HG03139 (cell line): ENCODE measurements around the gene GLP2R.

Experiments used
- ATAC-seq: cut with Tn5 transposase; IDR thresholded peaks from one replicate; pipeline ENCODE4 v1.9.1; 2021; ENCODE audit not compliant: unreplicated experiment

Gene GLP2R

DNA sequence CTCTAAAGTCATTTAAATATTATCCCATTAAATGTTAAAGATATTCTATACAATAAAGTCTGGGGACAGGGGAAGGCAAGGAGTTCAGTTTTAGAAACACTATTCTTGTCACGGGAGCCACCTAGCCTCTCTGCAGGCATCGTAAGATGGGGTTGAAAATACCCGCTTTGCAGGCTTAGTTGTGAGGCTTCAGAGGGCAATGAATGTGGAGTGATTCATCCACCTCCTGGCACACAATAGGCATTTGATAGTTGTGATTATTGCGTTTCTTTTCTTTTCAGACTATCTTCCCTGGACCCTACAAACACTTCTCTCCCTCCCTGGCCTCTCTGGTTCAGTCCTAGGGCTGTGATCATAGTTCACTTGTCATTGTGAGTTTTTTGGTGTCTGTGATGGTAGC, 19.6 kb downstream of the GLP2R start:
- no peak for ATAC-seq

DNA sequence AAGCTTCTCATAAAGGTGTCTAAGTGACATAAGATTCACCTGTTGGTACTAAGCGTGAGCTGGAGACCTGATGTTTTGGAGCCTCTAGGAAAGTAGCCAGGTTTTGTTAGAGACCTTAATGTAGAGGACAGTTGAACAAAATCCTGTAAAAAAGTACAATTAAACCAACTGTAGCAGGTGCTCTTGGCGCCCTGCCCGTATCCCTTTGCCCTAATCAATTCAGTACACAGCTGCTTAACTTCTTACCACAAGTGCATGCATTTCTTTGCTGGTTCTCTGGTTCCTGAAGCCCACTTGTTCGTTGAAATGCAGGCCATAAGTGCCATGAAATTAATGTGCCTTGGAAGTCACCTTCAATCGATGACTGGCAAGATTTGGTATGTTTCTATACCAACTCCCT, 24.4 kb downstream of the GLP2R start:
- no peak for ATAC-seq

DNA sequence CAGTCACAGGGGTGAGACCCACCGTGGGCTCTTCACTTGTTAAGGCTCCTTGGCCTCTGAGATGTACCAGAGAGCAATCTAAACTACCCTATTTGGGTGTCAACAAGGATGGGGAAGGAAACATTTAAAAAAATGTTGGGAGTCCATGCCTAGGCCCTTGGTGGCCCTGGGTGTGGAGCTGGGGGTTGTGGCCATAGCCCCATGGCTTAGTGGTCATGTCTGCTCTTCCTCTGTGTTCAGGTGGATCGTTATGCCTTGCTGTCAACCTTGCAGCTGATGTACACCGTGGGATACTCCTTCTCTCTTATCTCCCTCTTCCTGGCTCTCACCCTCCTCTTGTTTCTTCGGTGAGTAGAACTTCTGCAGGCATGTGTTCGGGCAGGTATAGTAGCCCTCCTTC, 28.5 kb downstream of the GLP2R start:
- ATAC-seq, result no peak

DNA sequence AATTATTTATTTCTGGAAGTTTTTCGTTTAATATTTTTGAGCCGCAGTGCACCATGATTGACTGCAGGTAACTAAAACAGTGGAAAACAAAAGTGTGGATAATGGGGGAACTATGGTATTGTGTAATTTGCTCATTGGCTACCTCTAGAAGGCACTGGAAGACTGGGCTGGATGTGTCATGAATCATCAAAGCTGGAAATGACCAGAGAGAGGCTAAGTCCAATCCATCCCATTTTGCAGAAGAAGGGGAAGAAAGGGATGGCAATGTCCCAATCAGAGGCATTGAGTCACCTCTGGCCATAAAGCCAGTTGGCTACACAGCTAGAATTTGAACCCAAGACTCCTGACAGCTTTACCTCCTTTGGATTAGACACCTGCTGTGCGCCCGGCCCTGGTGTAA, 29.3 kb downstream of the GLP2R start:
- ATAC-seq, result no peak

DNA sequence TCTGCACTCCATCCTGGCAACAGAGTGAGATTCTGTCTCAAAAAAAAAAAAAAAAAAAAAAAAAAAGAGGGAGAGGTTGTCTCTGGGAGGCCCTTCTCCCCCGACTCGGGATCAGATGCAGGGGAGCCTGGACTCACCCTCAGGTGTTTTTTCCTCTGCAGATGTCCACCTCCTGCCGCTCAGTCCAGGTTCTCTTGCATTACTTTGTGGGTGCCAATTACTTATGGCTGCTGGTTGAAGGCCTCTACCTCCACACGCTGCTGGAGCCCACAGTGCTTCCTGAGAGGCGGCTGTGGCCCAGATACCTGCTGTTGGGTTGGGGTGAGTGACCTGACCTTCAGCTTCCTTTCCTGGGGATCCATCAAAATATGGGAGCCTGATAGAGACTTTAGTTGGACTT, 34.1 kb downstream of the GLP2R start:
- ATAC-seq, result no peak

DNA sequence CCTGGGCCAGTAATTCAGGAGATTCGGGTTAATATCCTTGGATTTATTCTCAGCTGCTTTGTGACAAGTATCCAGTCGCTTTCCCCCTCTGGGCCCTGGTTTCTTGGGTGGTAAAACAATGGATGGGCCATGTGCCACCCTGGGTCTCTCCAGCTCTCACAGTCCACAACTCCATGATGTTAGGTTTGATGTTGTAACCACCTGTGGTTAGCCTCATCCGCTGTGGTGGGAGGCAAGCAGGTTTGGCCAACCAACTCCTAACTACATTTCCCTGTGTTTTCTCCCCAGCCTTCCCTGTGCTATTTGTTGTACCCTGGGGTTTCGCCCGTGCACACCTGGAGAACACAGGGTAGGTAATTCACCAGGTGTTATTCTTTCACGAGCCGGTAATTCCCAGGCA, 35.1 kb downstream of the GLP2R start:
- no peak for ATAC-seq

DNA sequence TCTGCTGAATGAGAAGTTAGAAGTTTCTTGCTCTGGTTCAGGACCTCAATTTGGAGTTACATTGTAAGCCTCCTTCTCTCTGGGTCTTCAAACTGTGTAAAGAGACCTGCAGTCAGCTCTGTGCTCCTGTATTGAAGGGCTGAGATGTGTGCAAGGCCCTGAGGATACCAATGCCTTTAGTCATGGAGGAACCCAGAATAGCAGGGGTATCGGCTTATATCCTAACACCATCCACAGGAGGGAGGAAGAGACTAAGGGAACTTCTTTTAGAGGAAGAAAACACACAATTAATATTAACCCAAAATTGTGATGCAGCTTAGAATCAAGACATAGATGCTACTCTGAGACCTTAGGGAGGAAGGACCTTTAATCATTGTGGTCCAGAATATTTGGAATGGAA, 36.5 kb downstream of the GLP2R start:
- no peak for ATAC-seq

DNA sequence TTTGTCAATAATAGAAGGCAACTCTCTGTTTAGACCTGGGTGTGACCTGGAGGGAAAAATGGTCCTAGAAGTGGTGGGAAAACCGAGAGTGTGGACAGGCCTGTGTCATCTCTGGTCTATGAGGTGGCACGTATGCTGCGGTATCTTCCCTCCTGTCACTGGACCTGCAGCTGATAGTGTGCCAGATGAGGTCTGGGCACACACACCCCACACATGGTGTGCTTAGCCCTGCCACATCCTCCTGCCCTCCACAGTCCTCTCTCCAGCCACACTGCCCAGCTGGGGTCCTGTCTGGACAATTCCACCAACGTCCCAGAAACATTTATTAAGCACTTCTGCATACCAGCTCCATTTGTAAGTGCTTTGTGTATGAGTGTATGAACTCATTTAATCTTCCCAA, 37.2 kb downstream of the GLP2R start:
- ATAC-seq, result no peak

DNA sequence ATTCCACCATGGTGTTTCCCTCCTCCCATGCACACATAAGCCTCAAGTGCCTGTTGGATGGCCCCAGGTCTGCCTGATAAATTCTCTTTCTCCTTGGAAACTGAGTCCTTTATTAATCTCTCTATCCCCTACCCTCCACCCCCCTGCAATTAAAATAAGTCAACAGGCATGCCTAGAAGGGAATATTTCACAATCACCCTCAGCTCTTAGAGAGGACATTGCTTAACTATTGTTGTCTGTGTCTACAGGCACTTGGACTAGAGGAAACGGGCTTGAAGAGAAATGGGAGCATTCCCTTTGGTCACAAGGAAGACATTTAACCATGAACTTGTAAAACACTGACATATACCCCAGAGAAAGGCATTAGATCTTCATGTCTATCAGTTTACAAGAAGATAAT, 39.9 kb downstream of the GLP2R start:
- ATAC-seq, result no peak

DNA sequence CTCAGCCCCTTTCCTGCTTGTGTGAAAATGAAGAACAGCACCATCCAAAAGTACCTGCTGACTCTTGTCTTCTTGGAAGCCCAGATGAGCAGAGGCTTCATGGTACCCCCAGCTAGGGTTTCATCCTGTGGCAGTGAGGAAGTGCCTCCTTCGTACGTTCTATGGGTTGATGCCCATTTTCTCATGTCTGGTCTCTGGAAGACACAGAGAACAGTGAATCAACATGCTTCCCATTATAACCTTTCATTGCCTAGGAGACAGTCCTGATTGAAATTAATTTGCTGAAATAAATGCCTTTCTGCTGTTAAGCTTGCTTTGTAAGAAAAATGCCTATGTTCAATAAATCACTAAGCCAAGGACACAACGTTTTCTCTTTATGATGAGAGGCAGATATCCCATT, 42.8 kb downstream of the GLP2R start:
- no peak for ATAC-seq

DNA sequence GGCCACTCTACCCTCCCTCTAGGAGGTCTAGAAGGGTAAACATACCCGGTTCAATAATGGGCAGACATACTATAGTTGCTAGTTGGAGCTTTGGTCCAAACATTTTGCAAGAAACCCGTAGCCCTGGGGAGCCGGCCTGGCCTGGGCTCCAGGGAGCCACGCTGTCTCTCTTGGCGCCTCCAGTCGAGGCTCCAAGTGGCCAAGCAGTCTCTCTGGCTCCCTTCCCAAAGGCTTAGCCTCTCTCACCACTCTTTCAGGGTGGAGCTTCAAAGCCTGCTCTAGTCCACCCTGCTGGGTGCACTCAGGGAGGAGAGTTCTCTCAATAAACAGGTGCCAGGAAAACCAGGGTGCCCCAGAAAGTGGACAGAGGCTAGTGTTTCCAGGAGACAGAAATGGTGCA, 47.1 kb downstream of the GLP2R start:
- ATAC-seq, result no peak

DNA sequence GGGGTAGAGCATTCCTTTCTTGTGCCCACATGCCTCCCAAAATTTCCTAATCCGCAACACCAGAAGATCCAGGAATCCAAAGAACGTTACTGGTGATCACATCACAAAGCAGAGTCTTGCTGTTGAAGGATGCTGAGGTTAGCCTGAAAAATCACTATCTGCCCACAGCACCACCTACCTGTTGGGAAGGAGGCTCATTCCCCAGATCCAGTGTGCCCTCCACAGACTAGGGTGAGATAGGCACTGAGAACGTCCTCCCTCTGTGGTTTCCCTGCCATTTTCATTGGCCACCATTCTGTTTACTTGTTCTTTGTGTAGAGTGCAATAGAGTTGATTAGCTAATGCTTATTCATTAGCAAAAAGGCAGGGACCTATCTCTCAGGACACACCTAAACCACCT, 49.0 kb downstream of the GLP2R start:
- no peak for ATAC-seq

DNA sequence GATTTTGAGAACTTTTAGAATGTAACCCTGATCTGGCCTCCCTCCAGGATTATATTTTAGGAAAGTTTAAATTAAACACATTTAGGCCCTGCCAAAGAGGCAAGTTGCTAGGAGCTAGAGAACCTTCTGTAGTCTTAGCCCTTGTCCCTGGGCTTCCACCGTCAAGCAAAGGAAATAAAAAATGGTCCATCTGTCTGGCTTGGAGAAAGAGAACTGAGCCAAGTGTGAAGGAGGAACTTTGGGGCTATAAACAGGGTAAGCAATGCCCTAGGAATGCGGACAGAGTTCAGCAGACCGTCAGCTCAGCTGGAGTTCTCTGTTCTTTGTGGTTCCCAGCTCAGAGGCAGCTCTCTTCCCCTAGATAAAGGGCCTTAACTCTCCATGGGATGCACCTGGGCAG, 49.7 kb downstream of the GLP2R start:
- no peak for ATAC-seq

DNA sequence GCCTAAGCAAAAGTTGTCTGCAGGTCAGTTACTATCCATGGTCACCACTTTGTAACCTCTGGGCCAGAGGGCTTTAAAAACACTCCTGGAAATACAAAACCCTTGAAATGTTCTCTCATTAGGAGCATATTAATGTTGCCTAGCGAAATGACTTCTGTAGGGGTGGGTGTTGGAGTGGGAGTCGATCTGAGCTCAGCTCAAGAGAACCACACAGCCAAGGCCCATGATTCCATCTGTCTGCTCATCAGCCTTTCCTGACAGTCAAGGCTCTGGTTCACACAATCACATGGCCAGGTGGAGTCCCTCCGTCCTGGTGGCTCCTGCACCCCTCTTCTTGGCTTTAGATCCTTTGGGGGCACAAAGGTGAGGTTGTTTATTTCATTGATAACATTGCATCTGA, 52.6 kb downstream of the GLP2R start:
- no peak for ATAC-seq

DNA sequence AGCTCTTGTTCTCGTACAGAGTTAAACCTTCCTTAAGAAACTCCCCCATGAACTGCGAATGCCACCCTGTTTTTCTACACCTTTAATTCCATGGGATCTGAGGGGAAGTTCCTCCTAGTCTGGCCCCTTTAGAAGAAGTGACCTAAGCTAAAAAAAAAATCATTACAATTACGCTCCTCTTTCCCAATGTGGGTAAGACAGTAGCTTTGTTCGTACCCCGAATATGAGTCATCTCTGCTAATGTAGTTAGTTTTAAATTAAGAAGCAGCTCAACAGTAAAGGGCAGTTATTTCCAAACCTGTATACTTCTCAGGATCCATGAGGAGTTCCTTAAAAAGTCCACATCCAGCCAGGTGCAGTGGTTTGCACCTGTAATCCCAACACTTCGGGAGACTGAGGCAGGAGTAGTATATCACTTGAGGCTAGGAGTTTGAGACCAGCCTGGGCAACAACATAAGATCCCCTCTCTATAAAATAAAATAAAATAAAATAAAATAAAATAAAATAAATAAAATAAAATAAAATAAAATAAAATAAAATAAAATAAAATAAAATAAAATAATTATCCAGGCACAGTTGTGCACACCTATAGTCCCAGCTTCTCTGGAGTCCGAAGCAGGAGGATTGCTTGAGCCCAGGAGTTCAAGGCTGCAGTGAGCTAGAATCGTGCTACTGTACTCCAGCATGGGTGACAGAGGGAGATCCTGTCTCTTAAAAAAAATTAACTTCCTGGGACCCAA, 53.2 kb downstream of the GLP2R start:
- no peak for ATAC-seq

DNA sequence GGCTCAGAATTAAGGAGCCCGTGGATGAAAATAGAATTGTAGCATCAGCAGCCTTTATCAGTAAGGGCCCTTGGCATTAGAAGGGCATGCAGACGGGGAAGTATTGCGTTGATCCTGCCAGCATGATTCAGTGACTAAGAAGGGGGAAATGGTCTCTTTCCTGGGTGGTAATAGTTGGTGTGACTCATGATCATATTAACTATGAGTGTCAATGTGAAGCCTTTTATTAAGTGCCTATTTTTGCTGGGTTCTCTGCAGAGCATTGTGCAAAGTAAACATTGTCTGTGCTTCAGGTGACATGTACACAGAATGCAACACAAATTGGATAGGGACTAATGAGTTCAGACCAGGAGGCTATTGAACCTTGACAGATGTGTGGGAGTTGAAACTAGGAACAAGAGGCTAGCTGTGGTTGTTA, 54.9 kb downstream of the GLP2R start:
- no peak for ATAC-seq

DNA sequence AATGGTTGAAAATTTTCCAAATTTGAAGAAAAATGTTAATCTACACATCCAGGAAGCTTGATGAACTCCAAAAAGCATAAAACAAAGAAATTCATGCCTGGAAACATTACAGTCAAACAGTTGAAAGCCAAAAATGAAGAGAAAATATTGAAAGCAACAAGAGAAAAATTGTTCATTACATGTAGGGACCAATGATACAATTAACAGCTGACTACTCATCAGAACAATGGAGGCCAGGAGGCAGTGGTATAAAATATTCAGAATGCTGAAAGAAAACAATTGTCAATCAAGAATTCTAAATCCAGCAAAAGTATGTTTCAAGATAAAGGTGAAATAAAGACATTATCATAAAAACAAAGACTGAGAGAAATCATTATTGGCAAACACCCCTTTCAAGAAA, 57.7 kb downstream of the GLP2R start:
- ATAC-seq, result no peak

DNA sequence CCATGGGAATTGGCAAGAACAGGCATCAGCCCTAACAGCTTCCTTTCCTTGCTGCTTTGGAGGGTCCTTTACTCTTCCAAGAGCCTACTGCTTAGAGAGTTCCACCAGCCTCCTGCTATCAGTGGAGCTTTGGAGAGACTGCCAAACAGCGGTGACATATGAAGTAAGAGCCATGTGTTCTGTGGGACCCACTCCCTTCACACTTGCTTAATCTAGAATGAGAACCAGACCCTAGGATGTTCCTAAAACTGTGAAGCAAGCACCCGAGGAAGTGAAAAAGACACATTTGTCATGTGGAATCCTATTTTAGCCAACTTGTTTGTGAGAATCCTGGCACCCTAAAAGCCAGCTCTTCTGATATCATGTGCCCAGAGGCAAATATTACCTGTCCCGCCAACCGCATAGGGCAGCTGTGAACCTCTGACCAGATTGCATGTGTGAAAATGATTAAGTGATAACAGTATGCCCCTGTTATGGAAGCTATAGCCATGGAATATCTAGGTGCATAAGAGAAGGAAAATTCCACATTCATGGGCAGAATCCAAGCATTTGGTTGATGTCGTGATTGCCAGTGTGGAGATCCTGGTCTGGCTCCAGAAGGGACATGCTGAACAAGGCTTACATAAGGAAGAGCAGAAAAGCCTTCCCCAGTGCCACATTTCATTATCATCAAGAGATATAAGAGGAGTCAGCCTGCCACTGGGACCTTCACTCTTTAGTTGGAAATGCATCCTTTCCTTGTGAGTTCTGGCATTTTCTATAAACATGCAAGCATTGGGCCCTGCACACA, 60.6 kb downstream of the GLP2R start:
- no peak for ATAC-seq

DNA sequence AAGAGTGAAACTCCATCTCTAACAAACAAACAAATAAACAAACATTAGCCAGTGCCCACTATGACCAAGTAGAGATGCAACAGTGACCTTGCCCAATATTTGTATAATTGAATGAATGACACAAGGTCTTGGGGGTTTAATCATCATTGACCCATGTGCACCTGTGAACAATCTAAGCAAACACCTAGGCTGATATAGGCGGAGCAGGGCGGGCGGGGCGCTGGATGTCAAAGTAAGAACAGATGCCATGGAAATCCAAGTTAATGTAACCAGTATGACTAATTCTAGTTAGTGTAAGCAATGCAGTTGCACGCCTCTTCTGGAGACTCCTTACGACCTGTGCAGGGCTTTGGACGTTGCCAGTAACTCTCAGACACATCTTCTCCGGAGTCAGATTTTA, 61.8 kb downstream of the GLP2R start:
- ATAC-seq, result no peak

DNA sequence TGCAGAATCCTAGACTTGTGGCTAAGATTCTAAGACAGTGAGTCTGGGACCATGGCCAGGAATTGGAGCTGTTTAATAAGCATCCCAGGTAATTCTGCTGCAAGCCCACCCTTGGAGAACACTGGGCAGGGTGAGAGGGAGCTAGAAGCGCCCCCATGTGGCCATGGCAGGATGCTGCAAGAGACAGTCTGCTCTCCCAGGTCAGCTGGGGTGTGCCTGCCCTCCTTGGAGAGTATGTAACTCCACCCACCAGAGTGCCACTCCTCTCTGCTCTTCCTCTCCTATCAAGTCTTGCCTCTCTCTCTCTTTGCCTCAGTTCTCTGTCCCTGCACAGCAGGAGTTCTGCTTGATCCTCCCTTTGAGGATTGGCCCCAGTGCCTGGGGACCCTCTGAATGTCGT, 64.4 kb downstream of the GLP2R start:
- ATAC-seq, result no peak

DNA sequence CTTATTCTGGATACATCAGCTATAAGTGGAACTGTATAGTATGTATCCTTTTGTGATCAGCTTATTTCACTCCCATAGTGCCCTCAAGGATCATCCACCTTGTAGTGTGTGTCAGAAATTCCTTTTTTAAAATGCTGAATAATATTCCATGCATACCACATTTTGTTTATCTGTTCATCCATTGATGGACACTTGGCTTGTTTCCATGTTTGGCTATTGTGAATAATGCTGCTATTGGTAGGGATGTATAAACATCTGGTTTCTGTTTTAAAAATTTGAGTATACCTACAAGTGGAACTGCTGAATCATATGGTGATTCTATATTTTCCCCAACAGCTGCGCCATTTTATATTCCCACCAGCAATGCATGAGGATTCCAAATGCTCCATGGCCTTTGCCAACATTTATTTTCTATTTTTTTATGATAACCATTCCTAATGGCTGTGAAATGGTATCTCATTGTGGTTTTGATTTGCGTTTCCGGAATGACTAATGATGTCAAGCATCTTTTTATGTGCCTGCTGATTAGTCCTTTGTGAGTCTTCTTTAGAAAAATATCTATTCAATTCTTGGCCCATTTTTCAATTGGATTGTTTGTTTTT, 67.8 kb downstream of the GLP2R start:
- no peak for ATAC-seq

DNA sequence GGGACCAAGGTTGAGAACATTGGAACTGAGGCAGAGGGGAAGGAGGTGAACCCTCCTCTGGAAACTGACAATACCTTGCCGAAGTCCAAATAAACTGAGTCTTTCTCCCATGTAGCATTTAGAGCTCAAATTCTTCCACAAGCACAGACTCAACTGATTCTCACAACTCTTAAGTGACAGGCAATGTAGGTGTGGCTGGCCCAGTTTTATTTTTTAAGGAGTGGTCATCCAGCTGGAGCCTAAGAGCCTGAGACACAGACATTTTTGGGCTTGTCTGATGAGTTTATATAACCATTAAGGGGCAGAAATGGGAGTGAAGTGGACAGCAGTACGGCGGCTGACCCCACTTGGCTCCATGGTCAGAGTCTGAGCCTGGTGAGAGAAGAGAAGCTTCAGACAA, 68.5 kb downstream of the GLP2R start:
- ATAC-seq, result no peak
